ENCODE measurements around the gene BMX.
A peak's percentile ranks its signal among the peaks of the same experiment; 100 is the strongest.

The BMX gene

GRCh38 chrX:15500497-15500966 is at the start of gene BMX:
Gene BMX (plus strand): TSS chrX:15500807. CDS start chrX:15508354, 7,547 bp downstream.
- H3K4me3 ChIP-seq (ENCODE audit: low read depth, low read length): no peak within 1 kb of the TSS
- DNase-seq (ENCODE audit: low read depth): no peak
- TF ChIP-seq CTCF (conservative IDR thresholded peaks at IDR 0.05; ENCODE audit: low read depth, low read length): no peak

- peak; percentile 37 for DNase-seq (ENCODE audit: low read depth)
- TF ChIP-seq CTCF (conservative IDR thresholded peaks at IDR 0.05; ENCODE audit: low read depth, low read length): no peak
- H3K4me3 ChIP-seq (ENCODE audit: low read depth, low read length): no peak overlapping the region
Measured at GRCh38 chrX:15451913-15452312, 48.7 kb upstream of the BMX start.

- TF ChIP-seq CTCF (conservative IDR thresholded peaks at IDR 0.05; ENCODE audit: low read depth, low read length): no peak
- H3K4me3 ChIP-seq (ENCODE audit: low read depth, low read length): no peak overlapping the region
- no peak for DNase-seq (ENCODE audit: low read depth)
Measured at GRCh38 chrX:15464704-15465103, 35.9 kb upstream of the BMX start.

GRCh38 chrX:15465347-15465746 is 35.3 kb upstream of the BMX start:
- no peak for DNase-seq (ENCODE audit: low read depth)
- no peak for TF ChIP-seq CTCF (conservative IDR thresholded peaks at IDR 0.05; ENCODE audit: low read depth, low read length)
- H3K4me3 ChIP-seq (ENCODE audit: low read depth, low read length): no peak overlapping the region

GRCh38 chrX:15465896-15466651 is 34.5 kb upstream of the BMX start:
- no peak overlapping the region for H3K4me3 ChIP-seq (ENCODE audit: low read depth, low read length)
- peak; percentile 48 for DNase-seq (ENCODE audit: low read depth)
- peak; percentile 30 for TF ChIP-seq CTCF (conservative IDR thresholded peaks at IDR 0.05; ENCODE audit: low read depth, low read length)

- no peak overlapping the region for H3K4me3 ChIP-seq (ENCODE audit: low read depth, low read length)
- peak; percentile 51 for TF ChIP-seq CTCF (conservative IDR thresholded peaks at IDR 0.05; ENCODE audit: low read depth, low read length)
- DNase-seq (ENCODE audit: low read depth): peak; percentile 68
Measured at GRCh38 chrX:15468036-15468435, 32.6 kb upstream of the BMX start.

GRCh38 chrX:15469613-15470012 is 31.0 kb upstream of the BMX start:
- H3K4me3 ChIP-seq (ENCODE audit: low read depth, low read length): no peak overlapping the region
- no peak for DNase-seq (ENCODE audit: low read depth)
- no peak for TF ChIP-seq CTCF (conservative IDR thresholded peaks at IDR 0.05; ENCODE audit: low read depth, low read length)

All from choroid plexus epithelial cell (primary cell).